Liver (tissue), 9 donors: ENCODE data around the gene CDCA8. TPM values are rescaled to one million over a fixed set of nuclear protein-coding genes. Genes with fewer than 3 reads are reported as not detected.

Experiments
- DNase-seq: peaks from one replicate; pipeline ENCODE4 v3.0.0-alpha.2; 2017; ENCODE audit warnings: low spot score
- H3K27ac ChIP-seq, 2 donors: one replicate each; pipeline ENCODE4 v1.7.0; 2013; ENCODE audit warnings: inconsistent platforms in 2 of 2, low read length in 2 of 2, control low read depth in 1 of 2, low read depth in 1 of 2, mild to moderate bottlenecking in 1 of 2
- H3K27me3 ChIP-seq, 4 donors: one replicate each; pipeline versions ENCODE4 v1.6.1 to v1.7.0; 2013; ENCODE audit warnings: low read length in 3 of 4, inconsistent platforms in 1 of 4, mild to moderate bottlenecking in 1 of 4, moderate library complexity in 1 of 4; ENCODE audit not compliant: control insufficient read depth in 4 of 4, insufficient read depth in 4 of 4
- H3K36me3 ChIP-seq, 4 donors: one replicate each; pipeline versions ENCODE4 v1.6.1 to v1.7.0; 2013; ENCODE audit warnings: low read length in 3 of 4, mild to moderate bottlenecking in 3 of 4, low read depth in 1 of 4, moderate library complexity in 1 of 4; ENCODE audit not compliant: control insufficient read depth in 4 of 4, insufficient read depth in 3 of 4
- H3K4me1 ChIP-seq, 4 donors: one replicate each; pipeline versions ENCODE4 v1.6.1 to v1.7.0; 2013; ENCODE audit warnings: low read length in 3 of 4, mild to moderate bottlenecking in 3 of 4, moderate library complexity in 1 of 4; ENCODE audit not compliant: control insufficient read depth in 4 of 4, insufficient read depth in 4 of 4
- H3K4me3 ChIP-seq, 3 donors: one replicate each; pipeline versions ENCODE4 v1.6.1 to v1.7.0; 2013; ENCODE audit warnings: low read length in 3 of 3, control low read depth in 1 of 3, low read depth in 1 of 3, mild to moderate bottlenecking in 1 of 3
- H3K9ac ChIP-seq, 2 donors: one replicate each; pipeline ENCODE4 v1.7.0; 2013; ENCODE audit warnings: low read length in 2 of 2, mild to moderate bottlenecking in 2 of 2, moderate library complexity in 2 of 2, control low read depth in 1 of 2, low read depth in 1 of 2
- H3K9me3 ChIP-seq, 4 donors: one replicate each; pipeline versions ENCODE4 v1.6.1 to v1.7.0; 2013; ENCODE audit warnings: low read length in 3 of 4; ENCODE audit not compliant: control insufficient read depth in 4 of 4
- ATF3 ChIP-seq: IDR thresholded peaks from 2 replicates; pipeline ENCODE4 v1.6.1; 2016; ENCODE audit warnings: antibody characterized with exemption
- CTCF ChIP-seq: fragments of 150-350 bp; IDR thresholded peaks from 2 replicates; pipeline ENCODE4 v1.5.1; 2017; ENCODE audit warnings: improper control_type of control experiment, low read depth, low read length; ENCODE audit not compliant: missing input control
- FOXA2 ChIP-seq: IDR thresholded peaks from 2 replicates; pipeline ENCODE4 v1.6.1; 2016; ENCODE audit warnings: antibody characterized with exemption
- GABPA ChIP-seq, 2 donors: IDR thresholded peaks in 1 of 2; conservative IDR thresholded peaks in 1 of 2; 2 replicates each; pipeline ENCODE4 v1.6.1; 2016; ENCODE audit warnings: antibody characterized with exemption in 2 of 2, mild to moderate bottlenecking in 1 of 2, moderate library complexity in 1 of 2
- HNF4G ChIP-seq: IDR thresholded peaks from 2 replicates; pipeline ENCODE4 v1.6.1; 2016; ENCODE audit warnings: antibody characterized with exemption
- JUND ChIP-seq, 2 donors: IDR thresholded peaks; 2 replicates each; pipeline ENCODE4 v1.6.1; 2016; ENCODE audit warnings: antibody characterized with exemption in 2 of 2
- NR2F2 ChIP-seq: IDR thresholded peaks from 2 replicates; pipeline ENCODE4 v1.6.1; 2016; ENCODE audit warnings: antibody characterized with exemption
- RXRA ChIP-seq, 2 donors: IDR thresholded peaks; 2 replicates each; pipeline ENCODE4 v1.6.1; 2017 to 2018; ENCODE audit warnings: antibody characterized with exemption in 2 of 2, mild to moderate bottlenecking in 1 of 2
- SP1 ChIP-seq: IDR thresholded peaks from 2 replicates; pipeline ENCODE4 v1.6.1; 2018; ENCODE audit warnings: antibody characterized with exemption, mild to moderate bottlenecking
- TAF1 ChIP-seq: conservative IDR thresholded peaks from 2 replicates; pipeline ENCODE4 v1.6.1; 2016; ENCODE audit warnings: antibody characterized with exemption, mild to moderate bottlenecking
- YY1 ChIP-seq: IDR thresholded peaks from 2 replicates; pipeline ENCODE4 v1.6.1; 2016; ENCODE audit warnings: antibody characterized with exemption, mild to moderate bottlenecking
- ZBTB33 ChIP-seq: IDR thresholded peaks from 2 replicates; pipeline ENCODE4 v1.6.1; 2016; ENCODE audit warnings: antibody characterized with exemption
- WGBS: extraction: QIAGEN DNeasy Blood & Tissue Kit; methylation state at CpG from one replicate; pipeline ENCODE4 v1.1.7; 2013; 5-methylcytosine and 5-hydroxymethylcytosine counted together
- polyA plus RNA-seq, 2 donors: library from polyadenylated mRNA; stranded (reverse) in 1 of 2; unstranded in 1 of 2; fragments of 200-250 nt in 1 of 2; fragments of >200 nt in 1 of 2; fragmentation: Nextera tagmentation in 1 of 2; extraction: Ambion mirVana in 1 of 2; gene quantifications; one replicate each; pipeline versions ENCODE4 v1.2.1 to v1.2.3, GENCODE V29; 2013 to 2015
- total RNA-seq, 2 donors: library from RNA; depleted of rRNA; stranded (reverse); fragments of >200 nt; gene quantifications; one replicate each; pipeline ENCODE4 v1.2.3, GENCODE V29; 2014
- donor health status: healthy.
- donor health status: healthy.
- donor health status: healthy.
- donor health status: healthy.
- donor health status: healthy.

CDCA8 gene
- total and polyA plus RNA-seq, 4 donors = 0.25 to 16.5 (median 1.4) TPM

DNA sequence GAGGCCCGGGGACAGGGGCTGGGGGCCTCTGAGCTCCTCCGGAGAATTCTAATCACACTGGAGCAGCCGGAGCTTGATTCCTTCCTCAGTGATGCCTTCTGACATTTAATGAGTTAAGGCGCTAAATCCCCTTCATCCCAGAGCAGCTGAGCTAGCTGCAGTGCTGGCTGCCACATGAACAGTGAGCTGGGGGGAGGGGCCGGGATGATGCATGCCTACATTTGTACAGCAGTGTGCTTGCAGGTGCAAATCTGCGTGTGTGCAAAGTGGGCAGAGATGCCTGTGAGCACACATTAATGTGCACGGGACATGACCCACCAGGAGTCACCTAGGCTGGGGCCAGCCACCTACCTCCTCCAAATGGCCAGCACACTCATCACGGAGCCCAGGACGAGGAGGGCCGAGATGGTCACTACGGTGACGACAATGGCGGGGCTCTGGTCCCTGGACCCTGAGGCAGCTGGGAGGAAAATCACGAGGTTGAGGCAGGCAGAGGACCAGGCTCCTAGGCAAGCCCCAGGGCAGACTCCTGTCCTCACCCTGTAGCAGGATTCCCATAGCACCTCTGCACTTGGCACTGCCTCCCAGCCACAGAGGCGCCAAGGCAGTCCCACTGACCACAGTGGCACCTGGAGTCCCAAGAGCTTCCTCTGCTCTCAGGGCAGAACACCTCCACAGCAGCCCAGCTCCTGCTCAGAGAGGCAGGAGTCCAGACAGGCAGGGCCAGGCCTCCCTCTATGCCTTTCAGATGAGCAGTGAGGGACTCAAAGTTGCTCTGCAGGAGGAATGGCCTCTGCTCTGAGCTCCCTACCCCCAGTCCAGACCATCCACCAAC, 34.7 kb downstream of the CDCA8 start:
- no peaks in the 10 kb centered on the region for H3K9me3 ChIP-seq
- no peaks in the 10 kb centered on the region for H3K4me1 ChIP-seq
- no peak overlapping the region for H3K9ac ChIP-seq
- no peak overlapping the region for H3K27ac ChIP-seq
- TF ChIP-seq RXRA (IDR thresholded peaks at IDR 0.05) (no peak), GABPA (IDR thresholded peaks at IDR 0.05 in 1 of 2, conservative IDR thresholded peaks at IDR 0.05 in 1 of 2) (no peak), FOXA2 (no peak), YY1 (no peak), ZBTB33 (no peak), HNF4G (no peak), SP1 (no peak), CTCF (no peak)
- H3K27me3 ChIP-seq = no peaks in the 10 kb centered on the region
- no peak for DNase-seq
- no peaks in the 10 kb centered on the region for H3K36me3 ChIP-seq
- WGBS = 69% methylated on average over 15 of the region's 15 CpGs
- H3K4me3 ChIP-seq = no peak overlapping the region

DNA sequence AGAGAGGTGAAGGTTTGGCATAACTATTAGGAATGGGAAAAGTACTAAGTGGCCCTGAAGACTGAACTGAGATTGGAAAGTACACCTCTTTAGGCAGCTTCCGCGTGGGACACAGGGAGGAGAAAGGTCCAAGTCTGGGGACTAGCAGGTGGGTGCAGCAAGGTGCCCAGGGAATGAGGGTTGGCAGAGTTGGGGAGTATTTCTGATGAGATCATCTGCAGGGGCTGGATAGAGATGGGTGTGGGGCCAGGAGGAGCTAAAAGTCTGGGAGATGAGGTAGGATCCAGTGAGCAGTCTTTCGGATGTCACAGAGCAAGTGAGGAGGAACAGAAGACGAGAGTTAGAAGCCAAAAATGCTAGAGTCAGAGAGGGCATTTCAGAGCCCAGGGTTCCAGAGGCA, 36.1 kb downstream of the CDCA8 start:
- H3K27me3 ChIP-seq = no peaks in the 10 kb centered on the region
- WGBS = 81% methylated on average over 4 of the region's 4 CpGs
- no peaks in the 10 kb centered on the region for H3K4me1 ChIP-seq
- H3K36me3 ChIP-seq = no peaks in the 10 kb centered on the region
- no peak overlapping the region for H3K27ac ChIP-seq
- H3K4me3 ChIP-seq = no peak overlapping the region
- DNase-seq = no peak
- TF ChIP-seq TAF1 (no peak), JUND (IDR thresholded peaks at IDR 0.05) (no peak), ZBTB33 (no peak), YY1 (no peak), CTCF (no peak), FOXA2 (no peak), NR2F2 (no peak), SP1 (no peak), RXRA (IDR thresholded peaks at IDR 0.05) (no peak), ATF3 (no peak)
- H3K9ac ChIP-seq = no peak overlapping the region
- no peaks in the 10 kb centered on the region for H3K9me3 ChIP-seq
